Measurements from ENCODE around the gene MORN1. TPM values are rescaled to one million over a fixed set of nuclear protein-coding genes. Genes with fewer than 3 reads are reported as not detected.

The MORN1 gene
- total RNA-seq, 6 experiments from 2014 or later, result 5.3 to 8.9 (median 6.9) TPM

DNA sequence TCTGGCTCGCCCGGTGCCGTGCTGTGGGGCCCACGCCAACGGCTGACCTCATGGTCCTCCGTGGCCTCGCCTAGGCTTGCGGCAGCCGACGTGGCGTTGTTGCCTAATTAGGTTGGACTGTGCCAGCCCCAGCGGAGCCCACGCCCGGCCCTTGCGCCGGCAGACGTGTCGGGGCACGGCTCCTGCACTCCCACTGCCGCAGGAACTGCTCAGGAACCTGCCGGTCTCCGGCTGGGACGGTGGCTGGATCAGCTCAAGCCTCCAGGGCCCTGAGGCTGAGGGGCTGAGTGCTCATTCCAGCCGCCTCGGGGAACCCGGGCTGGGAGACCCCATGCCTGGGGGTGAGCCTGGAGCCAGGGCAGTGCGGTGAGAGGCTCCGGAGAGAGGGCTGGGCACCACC lies 37.1 kb upstream of the MORN1 start:
- Mint-ChIP-seq H3K4me1 (ENCODE audit: low read depth) (no peaks in the 10 kb centered on the region), H3K36me3 (ENCODE audit: low read depth) (no peaks in the 10 kb centered on the region), H3K27ac (no peak overlapping the region), H3K27me3 (ENCODE audit: insufficient read depth) (peaks cover 23% of the 10 kb centered on the region), H3K9me3 (peaks cover 2% of the 10 kb centered on the region; the same call in 1 of the 2 replicates), H3K4me3 (no peak overlapping the region)
- TF ChIP-seq, protein P1, sequence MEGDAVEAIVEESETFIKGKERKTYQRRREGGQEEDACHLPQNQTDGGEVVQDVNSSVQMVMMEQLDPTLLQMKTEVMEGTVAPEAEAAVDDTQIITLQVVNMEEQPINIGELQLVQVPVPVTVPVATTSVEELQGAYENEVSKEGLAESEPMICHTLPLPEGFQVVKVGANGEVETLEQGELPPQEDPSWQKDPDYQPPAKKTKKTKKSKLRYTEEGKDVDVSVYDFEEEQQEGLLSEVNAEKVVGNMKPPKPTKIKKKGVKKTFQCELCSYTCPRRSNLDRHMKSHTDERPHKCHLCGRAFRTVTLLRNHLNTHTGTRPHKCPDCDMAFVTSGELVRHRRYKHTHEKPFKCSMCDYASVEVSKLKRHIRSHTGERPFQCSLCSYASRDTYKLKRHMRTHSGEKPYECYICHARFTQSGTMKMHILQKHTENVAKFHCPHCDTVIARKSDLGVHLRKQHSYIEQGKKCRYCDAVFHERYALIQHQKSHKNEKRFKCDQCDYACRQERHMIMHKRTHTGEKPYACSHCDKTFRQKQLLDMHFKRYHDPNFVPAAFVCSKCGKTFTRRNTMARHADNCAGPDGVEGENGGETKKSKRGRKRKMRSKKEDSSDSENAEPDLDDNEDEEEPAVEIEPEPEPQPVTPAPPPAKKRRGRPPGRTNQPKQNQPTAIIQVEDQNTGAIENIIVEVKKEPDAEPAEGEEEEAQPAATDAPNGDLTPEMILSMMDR (IDR thresholded peaks at IDR 0.05), result no peak
- no peak for DNase-seq

DNA sequence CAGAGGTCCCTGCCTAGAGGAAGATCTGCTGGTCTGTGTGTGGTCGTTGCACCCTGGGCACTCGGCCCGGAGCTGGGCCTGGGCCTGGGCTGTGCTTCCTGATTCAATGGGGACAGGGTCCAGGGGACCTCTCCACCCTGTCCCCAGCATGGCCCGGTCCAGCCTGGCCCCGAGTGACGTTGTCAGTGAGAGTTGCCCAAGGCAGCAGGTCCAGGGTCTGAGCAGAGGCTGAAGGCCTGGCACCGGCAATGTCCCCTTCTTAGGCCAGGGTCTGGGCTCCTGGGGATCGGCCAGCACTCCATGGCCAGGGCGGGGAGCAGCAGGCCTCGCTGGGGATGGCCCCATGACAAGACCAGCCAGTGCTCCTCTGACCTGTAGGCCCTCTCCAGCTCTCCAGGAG lies 36.6 kb upstream of the MORN1 start:
- Mint-ChIP-seq H3K4me1 (ENCODE audit: low read depth) (no peaks in the 10 kb centered on the region), H3K36me3 (ENCODE audit: low read depth) (no peaks in the 10 kb centered on the region), H3K4me3 (no peak overlapping the region), H3K9me3 (peaks cover 7% of the 10 kb centered on the region; the same call in 1 of the 2 replicates), H3K27ac (no peak overlapping the region), H3K27me3 (ENCODE audit: insufficient read depth) (peaks cover 22% of the 10 kb centered on the region)
- TF ChIP-seq, protein P1 (IDR thresholded peaks at IDR 0.05), result no peak
- DNase-seq, result no peak

DNA sequence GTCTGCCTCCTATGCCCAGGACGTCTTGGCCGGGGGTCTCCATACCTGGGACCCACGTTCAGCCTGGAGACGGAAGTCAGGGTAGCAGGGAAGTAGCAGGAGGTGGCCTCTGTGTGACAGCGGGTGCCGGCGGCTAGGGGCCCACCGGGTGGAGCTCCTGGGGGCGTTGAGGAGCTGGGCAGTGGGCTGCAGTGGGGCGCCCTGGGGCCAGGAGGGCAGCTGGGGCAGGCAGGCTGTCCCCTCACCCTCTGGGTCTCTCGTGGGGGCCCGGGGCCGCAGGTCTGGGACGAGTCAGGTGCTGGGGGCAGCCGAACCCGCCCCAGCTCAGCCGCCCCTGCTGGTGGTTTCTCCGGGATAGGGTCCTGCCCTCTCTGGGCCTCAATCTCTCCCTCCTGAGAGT lies 35.7 kb upstream of the MORN1 start:
- H3K4me1 Mint-ChIP-seq (ENCODE audit: low read depth), result no peaks in the 10 kb centered on the region
- H3K9me3 Mint-ChIP-seq, result peaks cover 10% of the 10 kb centered on the region; the same call in 1 of the 2 replicates
- DNase-seq, result no peak
- H3K27ac Mint-ChIP-seq, result no peak overlapping the region
- no peak overlapping the region for H3K4me3 Mint-ChIP-seq
- no peaks in the 10 kb centered on the region for H3K36me3 Mint-ChIP-seq (ENCODE audit: low read depth)
- peaks cover 19% of the 10 kb centered on the region for H3K27me3 Mint-ChIP-seq (ENCODE audit: insufficient read depth)
- TF ChIP-seq, protein P1 (IDR thresholded peaks at IDR 0.05), result no peak

DNA sequence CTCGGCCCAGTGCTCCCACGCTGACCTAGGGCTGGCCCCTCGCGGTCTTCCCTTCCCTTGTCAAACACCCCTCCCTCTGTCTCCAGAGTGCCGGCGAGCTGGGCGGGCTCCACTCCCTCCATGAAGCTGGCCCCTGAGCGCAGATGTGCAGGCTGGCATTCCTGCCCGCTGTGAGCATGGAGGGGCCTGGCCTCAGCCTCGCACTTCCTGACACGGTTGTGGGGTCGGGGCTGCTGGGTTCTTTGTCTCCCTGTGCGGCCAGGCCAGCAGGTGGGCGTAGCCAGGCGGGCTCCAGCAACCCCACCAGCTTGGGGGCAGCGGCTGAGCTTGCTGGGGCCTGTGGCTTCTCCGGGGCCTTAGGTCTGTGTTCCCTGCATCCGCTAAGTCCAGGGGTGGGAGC lies 35.2 kb upstream of the MORN1 start:
- H3K9me3 Mint-ChIP-seq, result peaks cover 10% of the 10 kb centered on the region; the same call in 1 of the 2 replicates
- H3K27me3 Mint-ChIP-seq (ENCODE audit: insufficient read depth), result peaks cover 17% of the 10 kb centered on the region
- TF ChIP-seq, protein P1 (IDR thresholded peaks at IDR 0.05), result no peak
- H3K27ac Mint-ChIP-seq, result no peak overlapping the region
- DNase-seq, result no peak
- H3K36me3 Mint-ChIP-seq (ENCODE audit: low read depth), result no peaks in the 10 kb centered on the region
- no peaks in the 10 kb centered on the region for H3K4me1 Mint-ChIP-seq (ENCODE audit: low read depth)
- no peak overlapping the region for H3K4me3 Mint-ChIP-seq

DNA sequence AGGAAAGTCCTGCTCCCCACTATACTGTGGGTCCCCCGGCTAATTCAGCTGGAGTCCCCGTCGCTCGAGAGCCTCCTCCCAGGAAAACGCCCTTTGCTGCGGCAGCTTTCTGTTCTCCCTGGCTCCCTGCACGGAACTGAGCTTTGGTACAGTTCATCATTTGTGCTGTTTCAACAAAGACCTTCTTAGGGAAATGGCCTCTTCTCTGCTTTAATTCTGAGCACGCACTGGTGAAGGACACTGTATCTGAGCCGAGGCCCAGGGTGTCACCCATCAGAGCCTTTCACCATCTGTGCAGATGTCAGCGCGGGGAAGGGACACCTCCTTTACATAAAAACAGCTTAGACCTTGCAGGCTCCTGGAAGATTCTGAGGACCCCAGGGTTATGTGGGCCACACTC lies 34.5 kb upstream of the MORN1 start:
- H3K4me3 Mint-ChIP-seq, result no peak overlapping the region
- no peak for DNase-seq
- H3K36me3 Mint-ChIP-seq (ENCODE audit: low read depth), result no peaks in the 10 kb centered on the region
- H3K27me3 Mint-ChIP-seq (ENCODE audit: insufficient read depth), result peaks cover 16% of the 10 kb centered on the region
- H3K4me1 Mint-ChIP-seq (ENCODE audit: low read depth), result no peaks in the 10 kb centered on the region
- no peak overlapping the region for H3K27ac Mint-ChIP-seq
- TF ChIP-seq, protein P1 (IDR thresholded peaks at IDR 0.05), result no peak
- H3K9me3 Mint-ChIP-seq, result peaks cover 10% of the 10 kb centered on the region; the same call in 1 of the 2 replicates

DNA sequence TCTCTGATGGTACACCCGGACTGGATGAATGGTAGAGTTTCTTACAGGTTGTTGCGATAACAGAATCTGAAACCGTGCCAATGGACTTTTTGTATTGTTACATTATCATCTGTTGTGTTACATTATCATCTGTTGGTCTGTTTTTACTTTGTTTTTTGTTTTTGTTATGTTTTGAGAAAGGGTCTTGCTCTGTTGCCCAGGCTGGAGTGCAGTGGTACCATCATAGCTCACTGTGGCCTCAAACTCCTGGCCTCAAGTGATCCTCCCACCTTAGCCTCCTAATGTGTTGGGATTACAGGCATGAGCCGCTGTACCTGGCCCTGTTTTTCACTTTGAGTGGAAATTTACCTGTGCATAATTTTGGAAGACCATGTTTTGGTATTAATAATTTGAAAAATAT lies 31.2 kb upstream of the MORN1 start:
- H3K4me3 Mint-ChIP-seq, result no peak overlapping the region
- TF ChIP-seq, protein P1 (IDR thresholded peaks at IDR 0.05), result no peak
- H3K36me3 Mint-ChIP-seq (ENCODE audit: low read depth), result no peaks in the 10 kb centered on the region
- DNase-seq, result no peak
- H3K4me1 Mint-ChIP-seq (ENCODE audit: low read depth), result no peaks in the 10 kb centered on the region
- peaks cover 27% of the 10 kb centered on the region for H3K27me3 Mint-ChIP-seq (ENCODE audit: insufficient read depth)
- peaks cover 10% of the 10 kb centered on the region; the same call in 1 of the 2 replicates for H3K9me3 Mint-ChIP-seq
- no peak overlapping the region for H3K27ac Mint-ChIP-seq
